H54 (cell line): ENCODE measurements around the gene SLC6A17.
A peak's percentile ranks its signal among the peaks of the same experiment; 100 is the strongest.

ENCODE experiments used
- DNase-seq: peaks from one replicate; pipeline ENCODE4 v3.0.0; 2011; ENCODE audit warnings: low spot score, mixed read lengths; ENCODE audit not compliant: insufficient read length
- FAIRE-seq: peaks from 3 replicates; lab custom pipeline; 2011; peaks lifted over from hg19 to GRCh38; lab: Jason Lieb, UNC
- POLR2A ChIP-seq: IDR thresholded peaks from 2 replicates; pipeline ENCODE4 v1.6.1; 2011; ENCODE audit warnings: low read depth, mild to moderate bottlenecking, low read length

The SLC6A17 gene

DNA sequence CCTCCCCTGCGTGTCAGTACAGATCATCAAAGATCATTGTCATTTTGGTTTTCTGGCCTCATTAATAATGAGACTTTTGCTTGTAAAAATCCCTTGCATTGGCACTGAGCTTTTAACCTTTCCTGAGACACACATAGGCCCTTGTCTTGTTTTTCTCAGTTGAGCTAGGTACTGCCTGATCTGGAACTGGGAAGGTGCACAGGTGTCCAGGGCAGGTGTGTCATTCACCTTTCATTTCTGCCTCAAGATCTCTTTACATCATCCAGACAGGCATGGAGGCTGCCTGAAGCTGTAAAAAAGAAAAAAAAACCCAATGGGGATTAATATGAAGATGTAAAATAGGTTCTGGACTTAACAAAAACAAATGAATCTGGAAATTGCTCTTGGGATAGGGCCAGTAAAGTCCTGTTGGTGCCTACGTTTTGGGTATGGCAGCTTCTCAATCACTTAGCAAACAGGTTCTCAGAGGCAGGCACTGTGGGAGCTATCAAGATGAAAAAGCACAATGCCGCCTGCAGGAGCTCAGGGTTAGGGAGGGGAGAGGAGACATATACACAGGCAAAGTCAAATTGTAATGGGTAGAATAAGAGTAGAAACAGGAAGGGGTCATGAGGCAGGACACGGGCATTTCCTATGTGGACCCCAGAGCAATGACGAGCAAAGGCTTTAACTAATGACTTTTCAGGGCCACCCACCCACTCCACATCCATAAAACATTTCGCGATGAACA is 58.8 kb downstream of the SLC6A17 start:
- FAIRE-seq (no peak), DNase-seq (no peak)
- TF ChIP-seq POLR2A = no peak

DNA sequence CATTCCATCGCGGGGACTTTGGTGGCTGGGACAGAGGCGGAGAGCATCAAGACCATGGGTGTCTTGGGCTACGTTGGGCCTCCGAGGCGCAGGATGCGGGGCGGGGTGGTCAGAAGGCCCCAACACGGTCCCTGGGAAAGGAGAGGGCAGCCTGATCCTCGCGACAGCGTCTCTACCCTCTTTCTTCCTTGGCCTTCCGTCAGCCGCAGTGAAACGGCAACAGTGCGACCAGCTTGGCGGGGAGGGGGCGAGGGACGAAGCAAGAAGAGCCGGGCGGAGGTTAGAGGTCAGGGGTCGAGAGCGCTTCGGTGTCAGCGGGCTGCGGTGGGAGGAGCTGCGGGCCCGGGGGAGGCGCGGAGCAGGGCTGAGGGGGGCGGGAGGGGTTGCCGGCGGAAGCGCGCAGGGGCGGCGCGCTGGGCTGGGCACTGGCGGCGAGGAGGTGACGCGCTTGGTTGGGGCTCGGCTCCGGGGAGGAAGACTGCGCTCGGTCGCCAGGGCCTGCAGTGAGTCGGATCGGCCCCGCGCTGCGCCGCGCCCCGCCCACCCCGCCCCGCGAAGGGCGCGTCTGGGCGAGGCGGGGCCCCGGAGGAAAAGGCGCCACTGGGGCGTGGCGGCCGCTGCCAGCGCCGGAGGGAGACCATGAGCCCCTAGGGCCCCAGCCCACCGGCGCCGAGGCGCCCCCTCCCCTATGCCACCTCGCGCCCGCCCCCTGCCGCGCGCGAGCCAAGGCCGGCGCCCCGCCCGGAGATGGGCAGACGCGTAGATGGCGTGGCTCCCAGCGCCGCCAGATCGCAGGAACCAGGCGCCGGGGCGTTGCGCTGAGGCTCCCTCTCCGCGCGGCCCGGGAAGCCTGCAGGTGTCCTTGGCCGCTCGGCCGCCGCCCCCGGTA is 59.7 kb downstream of the SLC6A17 start, which contains the start of gene KCNC4:
Gene KCNC4 (plus strand): TSS at position 600 of the 889 bp plus-strand sequence. CDS start 1,186 bp downstream, outside the sequence.
- FAIRE-seq (no peak), DNase-seq (peak; percentile 95)
- 0 out of 2 replicates have a peak, but pooled peaks have one; percentile 19 for TF ChIP-seq POLR2A

GRCh38 chr1:110210604-110211495 is 60.6 kb downstream of the SLC6A17 start:
- no peak for TF ChIP-seq POLR2A
- no peak for FAIRE-seq
- peak; percentile 65 for DNase-seq

DNA sequence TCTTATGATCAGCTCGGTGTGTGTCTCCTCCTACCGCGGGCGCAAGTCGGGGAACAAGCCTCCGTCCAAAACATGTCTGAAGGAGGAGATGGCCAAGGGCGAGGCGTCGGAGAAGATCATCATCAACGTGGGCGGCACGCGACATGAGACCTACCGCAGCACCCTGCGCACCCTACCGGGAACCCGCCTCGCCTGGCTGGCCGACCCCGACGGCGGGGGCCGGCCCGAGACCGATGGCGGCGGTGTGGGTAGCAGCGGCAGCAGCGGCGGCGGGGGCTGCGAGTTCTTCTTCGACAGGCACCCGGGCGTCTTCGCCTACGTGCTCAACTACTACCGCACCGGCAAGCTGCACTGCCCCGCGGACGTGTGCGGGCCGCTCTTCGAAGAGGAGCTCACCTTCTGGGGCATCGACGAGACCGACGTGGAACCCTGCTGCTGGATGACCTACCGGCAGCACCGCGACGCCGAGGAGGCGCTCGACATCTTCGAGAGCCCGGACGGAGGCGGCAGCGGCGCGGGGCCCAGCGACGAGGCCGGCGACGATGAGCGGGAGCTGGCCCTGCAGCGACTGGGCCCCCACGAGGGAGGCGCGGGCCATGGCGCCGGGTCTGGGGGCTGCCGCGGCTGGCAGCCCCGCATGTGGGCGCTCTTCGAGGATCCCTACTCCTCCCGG is 61.3 kb downstream of the SLC6A17 start:
- FAIRE-seq (no peak), DNase-seq (no peak)
- no peak for TF ChIP-seq POLR2A

- no peak for TF ChIP-seq POLR2A
- DNase-seq = no peak
- FAIRE-seq = no peak
Measured at GRCh38 chr1:110212169-110213142, 62.2 kb downstream of the SLC6A17 start.

DNA sequence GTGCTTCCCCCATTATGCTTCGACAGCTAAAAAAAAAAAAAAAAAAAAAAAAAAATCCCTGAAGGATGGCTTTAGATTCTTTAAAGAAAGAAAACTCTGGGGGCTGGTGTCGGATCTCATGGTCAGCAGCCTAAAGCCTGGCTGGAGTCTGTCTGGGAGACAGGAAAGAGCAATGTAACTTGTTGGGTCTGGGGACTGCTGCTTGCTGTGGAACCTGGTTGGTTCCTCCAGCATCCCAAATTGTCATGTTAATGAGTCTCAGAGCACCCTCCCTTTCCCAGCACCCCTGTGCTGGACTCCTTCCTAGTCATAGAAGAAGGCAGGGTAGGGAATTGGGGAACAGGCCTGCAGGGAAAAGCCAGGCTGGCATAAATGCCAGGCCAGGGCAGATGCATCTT is 62.8 kb downstream of the SLC6A17 start:
- no peak for FAIRE-seq
- no peak for TF ChIP-seq POLR2A
- DNase-seq = no peak

DNA sequence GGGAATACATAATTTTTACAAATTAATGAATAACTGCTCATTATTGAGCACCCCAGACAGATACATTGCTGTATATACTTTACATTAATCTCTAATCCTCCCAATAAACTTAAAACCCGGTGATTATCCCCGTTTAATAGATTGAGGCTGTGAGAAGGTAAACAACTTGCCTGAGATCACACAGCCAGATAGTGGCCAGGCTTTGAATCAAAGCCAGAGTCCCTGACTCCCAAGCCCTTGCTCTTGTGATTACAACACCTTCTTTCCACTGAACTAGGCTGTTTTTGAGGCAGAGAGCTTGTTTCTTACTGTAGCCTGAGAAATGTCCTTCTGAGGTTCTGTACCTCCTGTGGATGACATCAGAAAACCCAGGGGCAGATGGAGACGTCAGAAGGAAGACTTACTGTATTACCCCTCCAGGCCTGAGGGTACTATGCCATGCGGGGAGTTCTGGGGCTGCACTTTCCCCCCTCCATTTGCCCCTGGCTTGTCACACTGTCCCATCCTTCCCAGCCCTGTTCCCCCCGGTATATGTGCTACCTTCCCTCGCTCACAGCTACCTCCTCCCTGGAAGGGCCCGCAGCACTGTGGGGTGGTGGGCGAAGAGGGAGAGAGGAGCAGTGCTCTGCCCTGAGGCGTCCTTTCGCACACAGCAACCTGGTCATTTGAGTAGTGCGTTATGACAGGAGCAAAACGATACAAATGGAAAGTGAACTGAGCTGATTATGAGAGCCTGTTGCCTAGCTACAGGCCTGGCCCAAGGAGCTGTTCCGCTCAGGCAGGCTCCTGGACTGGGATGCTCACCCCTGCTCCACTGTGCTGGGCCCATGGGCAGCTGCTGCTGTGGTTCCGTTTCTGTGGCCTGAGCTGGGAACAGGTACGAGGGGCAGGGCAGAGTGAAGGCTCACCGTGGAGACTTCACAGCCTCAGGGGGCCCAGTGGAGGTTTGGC is 64.4 kb downstream of the SLC6A17 start:
- FAIRE-seq (no peak), DNase-seq (no peak)
- TF ChIP-seq POLR2A = no peak

DNA sequence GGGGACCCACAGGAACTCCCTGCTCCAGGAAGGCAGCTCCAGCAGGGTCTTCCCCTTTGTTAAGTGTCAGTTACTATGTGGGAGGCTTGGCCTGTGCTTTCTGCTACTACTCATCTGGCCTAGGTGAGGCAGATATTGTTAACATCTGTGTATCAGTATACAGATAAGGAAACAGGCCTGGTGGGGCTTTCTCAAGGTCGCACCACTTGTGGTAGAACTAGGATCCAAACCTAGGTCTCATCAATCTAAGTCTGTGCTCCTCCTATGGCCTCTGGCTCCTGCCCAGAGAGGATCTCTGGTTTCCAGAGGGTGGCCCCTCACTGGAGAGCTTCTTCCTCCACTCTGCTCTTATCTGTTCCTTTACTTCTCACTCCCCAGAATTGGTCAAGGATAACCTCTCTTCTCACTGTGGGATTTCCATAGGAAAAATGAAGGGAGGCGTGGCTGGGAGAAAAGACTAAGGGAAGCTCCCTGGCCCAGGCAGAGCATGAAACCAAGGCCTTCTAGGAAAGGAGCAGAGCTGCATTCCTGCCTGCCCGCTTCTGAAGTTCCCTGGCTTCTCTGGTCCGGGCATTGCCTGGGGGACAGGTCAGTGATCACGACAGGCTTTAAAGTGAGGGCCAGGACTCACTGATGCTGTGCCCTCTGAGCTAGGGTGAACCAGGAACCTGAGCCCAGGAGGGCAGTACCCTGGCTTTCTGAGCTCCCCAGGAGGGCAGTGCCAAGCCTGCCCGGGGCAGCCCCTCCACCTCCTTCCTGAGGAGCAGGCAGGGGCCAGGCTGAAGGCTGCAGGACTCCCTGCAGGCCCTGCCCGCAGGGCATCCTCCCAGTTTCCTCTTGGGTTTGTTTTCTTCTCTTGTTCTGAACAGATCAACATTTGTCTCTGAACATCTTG is 65.6 kb downstream of the SLC6A17 start:
- DNase-seq (no peak), FAIRE-seq (no peak)
- no peak for TF ChIP-seq POLR2A

DNA sequence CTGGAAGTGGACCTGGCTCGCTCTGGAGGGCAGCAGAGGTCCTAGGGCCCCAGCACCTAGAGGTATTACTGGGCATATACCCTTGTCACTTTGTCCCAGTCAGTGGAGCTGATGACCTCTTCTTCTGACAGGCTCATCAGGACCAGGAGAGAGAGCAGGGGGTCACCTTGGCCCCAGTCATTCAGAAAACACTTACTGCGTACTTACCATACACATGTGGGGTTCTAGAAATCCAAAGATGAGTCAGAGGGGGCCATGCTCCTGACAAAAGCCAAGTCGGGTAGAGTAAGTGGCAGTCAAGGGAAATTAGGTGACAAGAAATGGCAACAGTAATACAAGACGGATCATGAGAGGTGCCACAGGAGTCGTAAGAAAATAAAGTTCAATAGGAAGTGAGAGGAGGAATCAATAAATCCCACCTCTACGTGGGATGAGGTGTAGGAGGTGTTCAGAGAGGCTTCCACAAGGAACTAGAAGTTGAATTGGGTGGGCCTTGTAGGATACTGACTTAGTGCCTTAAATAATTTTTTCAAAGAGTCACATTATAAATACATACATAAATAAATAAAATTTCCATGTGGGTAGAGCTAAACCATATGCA is 66.7 kb downstream of the SLC6A17 start:
- no peak for TF ChIP-seq POLR2A
- FAIRE-seq (no peak), DNase-seq (no peak)

- no peak for TF ChIP-seq POLR2A
- FAIRE-seq (no peak), DNase-seq (no peak)
Measured at GRCh38 chr1:110218137-110218536, 67.8 kb downstream of the SLC6A17 start.
